Neural progenitor cell (in vitro differentiated cells): Measurements from ENCODE around the gene TMEM178B.

Experiments
- EZH2 ChIP-seq: fragments of 200-600 bp; sonication (generic); IDR thresholded peaks from 2 replicates; pipeline ENCODE4 v1.6.1; 2017; ENCODE audit warnings: antibody characterized with exemption, mild to moderate bottlenecking, moderate library complexity
- EZH2phosphoT487 ChIP-seq: fragments of 200-600 bp; sonication (generic); IDR thresholded peaks from 2 replicates; pipeline ENCODE4 v1.6.1; 2017; ENCODE audit warnings: antibody characterized with exemption
- TF ChIP-seq, protein P1 (sequence below): fragments of 200-600 bp; sonication (generic); IDR thresholded peaks from 2 replicates; pipeline ENCODE4 v1.5.1; 2017; ENCODE audit warnings: antibody characterized with exemption, mild to moderate bottlenecking

DNA sequence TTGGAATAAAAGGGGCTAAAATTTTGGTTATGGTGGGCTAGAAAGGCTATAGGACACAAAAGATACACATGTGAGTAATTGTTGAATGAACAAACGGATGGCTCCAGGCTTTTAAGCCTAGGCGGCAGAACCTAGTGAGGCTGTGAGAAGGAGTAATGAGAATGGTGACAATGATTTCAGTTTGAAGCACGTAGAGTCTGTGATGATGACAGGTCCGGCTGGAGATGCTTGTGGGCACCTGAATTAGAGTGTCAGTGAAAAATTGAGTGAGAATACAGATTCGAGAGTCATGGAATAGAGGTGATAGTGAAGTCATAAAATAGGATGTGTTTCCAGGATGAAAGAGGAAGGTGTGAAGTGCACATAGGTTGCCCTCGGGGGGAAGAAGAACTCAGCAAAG, 170.6 kb downstream of the TMEM178B start:
- TF ChIP-seq, protein P1, sequence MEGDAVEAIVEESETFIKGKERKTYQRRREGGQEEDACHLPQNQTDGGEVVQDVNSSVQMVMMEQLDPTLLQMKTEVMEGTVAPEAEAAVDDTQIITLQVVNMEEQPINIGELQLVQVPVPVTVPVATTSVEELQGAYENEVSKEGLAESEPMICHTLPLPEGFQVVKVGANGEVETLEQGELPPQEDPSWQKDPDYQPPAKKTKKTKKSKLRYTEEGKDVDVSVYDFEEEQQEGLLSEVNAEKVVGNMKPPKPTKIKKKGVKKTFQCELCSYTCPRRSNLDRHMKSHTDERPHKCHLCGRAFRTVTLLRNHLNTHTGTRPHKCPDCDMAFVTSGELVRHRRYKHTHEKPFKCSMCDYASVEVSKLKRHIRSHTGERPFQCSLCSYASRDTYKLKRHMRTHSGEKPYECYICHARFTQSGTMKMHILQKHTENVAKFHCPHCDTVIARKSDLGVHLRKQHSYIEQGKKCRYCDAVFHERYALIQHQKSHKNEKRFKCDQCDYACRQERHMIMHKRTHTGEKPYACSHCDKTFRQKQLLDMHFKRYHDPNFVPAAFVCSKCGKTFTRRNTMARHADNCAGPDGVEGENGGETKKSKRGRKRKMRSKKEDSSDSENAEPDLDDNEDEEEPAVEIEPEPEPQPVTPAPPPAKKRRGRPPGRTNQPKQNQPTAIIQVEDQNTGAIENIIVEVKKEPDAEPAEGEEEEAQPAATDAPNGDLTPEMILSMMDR = no peak
- TF ChIP-seq EZH2 (no peak), EZH2phosphoT487 (no peak)
